ENCODE data around the gene MTSS2. TPM values are rescaled to one million over a fixed set of nuclear protein-coding genes. Genes with fewer than 3 reads are reported as not detected.
A peak's percentile ranks its signal among the peaks of the same experiment; 100 is the strongest.

MTSS2 gene
- total RNA-seq, 1 donor = 56.5 TPM

- no peaks in the 10 kb centered on the region for H4K20me1 ChIP-seq (ENCODE audit: insufficient read depth, low read length)
- H3K79me2 ChIP-seq (ENCODE audit: insufficient read depth, low read length) = peaks cover 12% of the 10 kb centered on the region
- DNase-seq (ENCODE audit: insufficient read length, low spot score, missing footprints) = no peak
- peaks cover 47% of the 10 kb centered on the region for H3K4me1 ChIP-seq (ENCODE audit: insufficient read depth, low read length)
- no peak overlapping the region for H2AFZ ChIP-seq (ENCODE audit: low read length)
- H3K4me2 ChIP-seq (ENCODE audit: insufficient read depth, low read length) = no peak overlapping the region
- TF ChIP-seq CTCF (IDR thresholded peaks at IDR 0.05; ENCODE audit: extremely low read depth, low read depth, low read length) = no peak
- H3K27me3 ChIP-seq (ENCODE audit: insufficient read depth, low read length) = no peaks in the 10 kb centered on the region
- no peaks in the 10 kb centered on the region for H3K9me3 ChIP-seq (ENCODE audit: low read depth, low read length)
- H3K4me3 ChIP-seq (ENCODE audit: insufficient read depth, low read length) = no peak overlapping the region
- H3K36me3 ChIP-seq (ENCODE audit: insufficient read depth, low read length) = no peaks in the 10 kb centered on the region
- no peak overlapping the region for H3K27ac ChIP-seq (ENCODE audit: low read depth, low read length)
These were observed 23.6 kb upstream of the MTSS2 start for GRCh38 chr16:70709457-70709856.

- no peak for DNase-seq (ENCODE audit: insufficient read length, low spot score, missing footprints)
- Histone ChIP-seq H3K4me2 (ENCODE audit: insufficient read depth, low read length) (no peak overlapping the region), H3K36me3 (ENCODE audit: insufficient read depth, low read length) (no peaks in the 10 kb centered on the region), H3K4me3 (ENCODE audit: insufficient read depth, low read length) (no peak overlapping the region), H3K27me3 (ENCODE audit: insufficient read depth, low read length) (no peaks in the 10 kb centered on the region), H3K27ac (ENCODE audit: low read depth, low read length) (no peak overlapping the region), H3K79me2 (ENCODE audit: insufficient read depth, low read length) (peaks cover 10% of the 10 kb centered on the region), H3K4me1 (ENCODE audit: insufficient read depth, low read length) (peaks cover 47% of the 10 kb centered on the region), H4K20me1 (ENCODE audit: insufficient read depth, low read length) (no peaks in the 10 kb centered on the region), H2AFZ (ENCODE audit: low read length) (no peak overlapping the region), H3K9me3 (ENCODE audit: low read depth, low read length) (no peaks in the 10 kb centered on the region)
- no peak for TF ChIP-seq CTCF (IDR thresholded peaks at IDR 0.05; ENCODE audit: extremely low read depth, low read depth, low read length)
These were observed 22.8 kb upstream of the MTSS2 start for GRCh38 chr16:70708366-70709246.

GRCh38 chr16:70706948-70707465, 21.2 kb upstream of the MTSS2 start:
- no peak overlapping the region for H3K4me3 ChIP-seq (ENCODE audit: insufficient read depth, low read length)
- peaks cover 5% of the 10 kb centered on the region for H3K79me2 ChIP-seq (ENCODE audit: insufficient read depth, low read length)
- H3K36me3 ChIP-seq (ENCODE audit: insufficient read depth, low read length) = no peaks in the 10 kb centered on the region
- no peaks in the 10 kb centered on the region for H4K20me1 ChIP-seq (ENCODE audit: insufficient read depth, low read length)
- no peaks in the 10 kb centered on the region for H3K9me3 ChIP-seq (ENCODE audit: low read depth, low read length)
- no peak overlapping the region for H2AFZ ChIP-seq (ENCODE audit: low read length)
- TF ChIP-seq CTCF (IDR thresholded peaks at IDR 0.05; ENCODE audit: extremely low read depth, low read depth, low read length) = no peak
- peak overlapping the region; percentile 40 for H3K4me2 ChIP-seq (ENCODE audit: insufficient read depth, low read length)
- peak overlapping the region; percentile 88 for H3K27ac ChIP-seq (ENCODE audit: low read depth, low read length)
- peaks cover 56% of the 10 kb centered on the region for H3K4me1 ChIP-seq (ENCODE audit: insufficient read depth, low read length)
- H3K27me3 ChIP-seq (ENCODE audit: insufficient read depth, low read length) = no peaks in the 10 kb centered on the region
- DNase-seq (ENCODE audit: insufficient read length, low spot score, missing footprints) = peak; percentile 96

- Histone ChIP-seq H3K9me3 (ENCODE audit: low read depth, low read length) (no peaks in the 10 kb centered on the region), H3K4me2 (ENCODE audit: insufficient read depth, low read length) (no peak overlapping the region), H4K20me1 (ENCODE audit: insufficient read depth, low read length) (no peaks in the 10 kb centered on the region), H2AFZ (ENCODE audit: low read length) (no peak overlapping the region), H3K36me3 (ENCODE audit: insufficient read depth, low read length) (no peaks in the 10 kb centered on the region), H3K27me3 (ENCODE audit: insufficient read depth, low read length) (no peaks in the 10 kb centered on the region), H3K4me3 (ENCODE audit: insufficient read depth, low read length) (no peak overlapping the region), H3K79me2 (ENCODE audit: insufficient read depth, low read length) (peaks cover 9% of the 10 kb centered on the region), H3K27ac (ENCODE audit: low read depth, low read length) (peak overlapping the region; percentile 88), H3K4me1 (ENCODE audit: insufficient read depth, low read length) (peaks cover 70% of the 10 kb centered on the region)
- DNase-seq (ENCODE audit: insufficient read length, low spot score, missing footprints) = peak; percentile 94
- TF ChIP-seq CTCF (IDR thresholded peaks at IDR 0.05; ENCODE audit: extremely low read depth, low read depth, low read length) = no peak
These were observed 19.2 kb upstream of the MTSS2 start for GRCh38 chr16:70705056-70705455.

Data from osteoblast (primary cell).